ENCODE measurements around the gene FN1.

- TF ChIP-seq, protein P1, sequence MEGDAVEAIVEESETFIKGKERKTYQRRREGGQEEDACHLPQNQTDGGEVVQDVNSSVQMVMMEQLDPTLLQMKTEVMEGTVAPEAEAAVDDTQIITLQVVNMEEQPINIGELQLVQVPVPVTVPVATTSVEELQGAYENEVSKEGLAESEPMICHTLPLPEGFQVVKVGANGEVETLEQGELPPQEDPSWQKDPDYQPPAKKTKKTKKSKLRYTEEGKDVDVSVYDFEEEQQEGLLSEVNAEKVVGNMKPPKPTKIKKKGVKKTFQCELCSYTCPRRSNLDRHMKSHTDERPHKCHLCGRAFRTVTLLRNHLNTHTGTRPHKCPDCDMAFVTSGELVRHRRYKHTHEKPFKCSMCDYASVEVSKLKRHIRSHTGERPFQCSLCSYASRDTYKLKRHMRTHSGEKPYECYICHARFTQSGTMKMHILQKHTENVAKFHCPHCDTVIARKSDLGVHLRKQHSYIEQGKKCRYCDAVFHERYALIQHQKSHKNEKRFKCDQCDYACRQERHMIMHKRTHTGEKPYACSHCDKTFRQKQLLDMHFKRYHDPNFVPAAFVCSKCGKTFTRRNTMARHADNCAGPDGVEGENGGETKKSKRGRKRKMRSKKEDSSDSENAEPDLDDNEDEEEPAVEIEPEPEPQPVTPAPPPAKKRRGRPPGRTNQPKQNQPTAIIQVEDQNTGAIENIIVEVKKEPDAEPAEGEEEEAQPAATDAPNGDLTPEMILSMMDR (conservative IDR thresholded peaks at IDR 0.05 in 1 of 2, IDR thresholded peaks at IDR 0.05 in 1 of 2; ENCODE audit: low read depth in 1 of 2, low read length in 2 of 2), result no peak
- no peak for TF ChIP-seq EZH2 (IDR thresholded peaks at IDR 0.05; ENCODE audit: low read length, missing control alignments)
These were observed 80.1 kb downstream of the FN1 start for GRCh38 chr2:215355801-215356200.
